Breast epithelium (tissue), 3 donors: ENCODE results near the gene LRRC46.

Source experiments
- POLR2A ChIP-seq: fragments of 450-650 bp; IDR thresholded peaks from one replicate; pipeline ENCODE4 v1.6.1; 2016; ENCODE audit warnings: antibody characterized with exemption, mild to moderate bottlenecking, moderate library complexity
- POLR2AphosphoS5 ChIP-seq, 3 donors: sonication (generic); formaldehyde crosslinking; IDR thresholded peaks; one replicate each; pipeline ENCODE4 v1.6.1; 2017; ENCODE audit warnings: antibody characterized with exemption in 3 of 3
- TF ChIP-seq, protein P1 (sequence below), 3 donors: fragments of 450-650 bp; IDR thresholded peaks; one replicate each; pipeline ENCODE4 v1.5.1; 2016 to 2017; ENCODE audit warnings: antibody characterized with exemption in 3 of 3, mild to moderate bottlenecking in 3 of 3, moderate library complexity in 3 of 3

DNA sequence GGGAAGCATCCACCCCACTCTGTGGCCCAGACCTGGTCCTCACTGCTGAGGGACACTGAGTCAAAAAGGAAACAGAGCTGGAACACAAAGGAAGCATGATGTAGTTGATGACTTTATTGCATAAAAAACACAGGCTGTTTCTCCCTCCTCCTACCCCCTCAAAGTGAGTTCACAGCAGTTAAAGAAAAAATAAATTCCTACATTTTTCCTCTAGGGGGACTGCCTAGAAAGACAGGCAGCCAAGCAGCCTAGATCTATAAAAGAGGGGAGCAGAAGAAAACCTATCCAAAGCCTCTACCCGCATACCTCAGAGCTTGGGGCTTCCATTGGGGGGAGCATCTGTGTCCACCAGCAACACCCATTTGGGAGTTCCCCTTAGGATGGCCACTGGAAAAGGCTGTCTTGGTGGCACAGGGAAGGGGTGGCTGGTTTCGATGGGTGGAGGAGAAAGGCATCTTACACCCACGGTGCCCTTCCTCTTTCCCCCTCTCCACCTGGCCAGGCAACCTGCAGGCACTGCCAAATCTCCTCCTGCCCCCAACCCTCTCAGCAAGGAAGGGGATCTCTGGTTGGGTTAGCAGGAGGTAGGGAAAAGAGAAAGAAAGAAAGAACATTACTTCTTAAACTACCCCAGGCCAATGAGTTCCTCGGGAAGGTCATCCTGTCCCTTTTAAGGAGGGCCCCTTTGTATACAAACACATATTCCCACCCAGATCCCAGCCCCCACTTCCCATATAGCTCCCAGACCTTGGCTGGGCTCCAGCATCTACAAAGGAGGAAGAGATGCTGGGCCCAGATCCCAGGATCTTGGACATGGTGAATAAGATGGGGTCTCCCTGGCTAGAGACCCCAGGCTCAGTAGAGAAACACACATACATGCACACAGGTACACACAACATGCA is 13.6 kb downstream of the LRRC46 start:
- TF ChIP-seq, protein P1, sequence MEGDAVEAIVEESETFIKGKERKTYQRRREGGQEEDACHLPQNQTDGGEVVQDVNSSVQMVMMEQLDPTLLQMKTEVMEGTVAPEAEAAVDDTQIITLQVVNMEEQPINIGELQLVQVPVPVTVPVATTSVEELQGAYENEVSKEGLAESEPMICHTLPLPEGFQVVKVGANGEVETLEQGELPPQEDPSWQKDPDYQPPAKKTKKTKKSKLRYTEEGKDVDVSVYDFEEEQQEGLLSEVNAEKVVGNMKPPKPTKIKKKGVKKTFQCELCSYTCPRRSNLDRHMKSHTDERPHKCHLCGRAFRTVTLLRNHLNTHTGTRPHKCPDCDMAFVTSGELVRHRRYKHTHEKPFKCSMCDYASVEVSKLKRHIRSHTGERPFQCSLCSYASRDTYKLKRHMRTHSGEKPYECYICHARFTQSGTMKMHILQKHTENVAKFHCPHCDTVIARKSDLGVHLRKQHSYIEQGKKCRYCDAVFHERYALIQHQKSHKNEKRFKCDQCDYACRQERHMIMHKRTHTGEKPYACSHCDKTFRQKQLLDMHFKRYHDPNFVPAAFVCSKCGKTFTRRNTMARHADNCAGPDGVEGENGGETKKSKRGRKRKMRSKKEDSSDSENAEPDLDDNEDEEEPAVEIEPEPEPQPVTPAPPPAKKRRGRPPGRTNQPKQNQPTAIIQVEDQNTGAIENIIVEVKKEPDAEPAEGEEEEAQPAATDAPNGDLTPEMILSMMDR (IDR thresholded peaks at IDR 0.05): peak in 2 of 3 donors; percentile 8 to 32
- TF ChIP-seq POLR2A (no peak), POLR2AphosphoS5 (IDR thresholded peaks at IDR 0.05) (no peak)
